A549 (cell line): ENCODE measurements around the gene PPL. TPM values are rescaled to one million over a fixed set of nuclear protein-coding genes. Genes with fewer than 3 reads are reported as not detected.

ENCODE experiments used
- ATAC-seq, 2 experiments: fragments of 200-7000 bp in 1 of 2; fragments of >200 bp in 1 of 2; cut with Nextera tagmentation in 1 of 2; cut with Tn5 transposase in 1 of 2; 3 replicates each; pipeline versions ENCODE4 v1.8.0 to v1.9.1; 2018 to 2020; ENCODE audit warnings: mild to moderate bottlenecking in 1 of 2, moderate library complexity in 1 of 2
- CTCF ChIA-PET: fragments of 300-600 bp; sonication (Branson Sonifier 250); formaldehyde crosslinking; extraction: SDS; loops from one replicate; lab custom pipeline; 2021; ENCODE audit warnings: antibody characterized with exemption, inconsistent platforms; lab: Yijun Ruan, JAX
- POLR2A ChIA-PET: fragments of 350-600 bp; formaldehyde crosslinking; extraction: SDS; loops from one replicate; lab custom pipeline; 2021; ENCODE audit warnings: antibody characterized with exemption, inconsistent platforms; lab: Yijun Ruan, JAX
- DNase-seq, 2 experiments: peaks; one replicate each; pipeline versions ENCODE4 v3.0.0 to v3.0.0-alpha.2; 2011 to 2016; ENCODE audit warnings: low read depth in 1 of 2, low spot score in 1 of 2
- FAIRE-seq: peaks from 2 replicates; lab custom pipeline; 2011; peaks lifted over from hg19 to GRCh38; lab: Jason Lieb, UNC
- H3K27ac ChIP-seq, 2 experiments: fragments of >200 bp; sonication (Bioruptor Twin); formaldehyde crosslinking; 3 replicates each; pipeline ENCODE4 v1.5.1; 2016 to 2017
- H3K4me1 ChIP-seq: fragments of >200 bp; sonication (Bioruptor Twin); formaldehyde crosslinking; 3 replicates; pipeline ENCODE4 v1.6.1; 2016
- H3K4me2 ChIP-seq: fragments of >200 bp; sonication (Bioruptor Twin); formaldehyde crosslinking; 3 replicates; pipeline ENCODE4 v1.6.1; 2016
- H3K4me3 ChIP-seq: fragments of >200 bp; sonication (Bioruptor Twin); formaldehyde crosslinking; 3 replicates; pipeline ENCODE4 v1.5.1; 2016
- H3K9me3 ChIP-seq: fragments of >200 bp; sonication (Bioruptor Twin); formaldehyde crosslinking; 3 replicates; pipeline ENCODE4 v1.6.1; 2016
- CHD2 ChIP-seq: fragments of 150-350 bp; IDR thresholded peaks from 2 replicates; pipeline ENCODE4 v1.6.1; 2014; ENCODE audit warnings: low read length; ENCODE audit not compliant: partially characterized antibody
- CHD4 ChIP-seq: fragments of 200-600 bp; sonication (generic); IDR thresholded peaks from 2 replicates; pipeline ENCODE4 v1.6.1; 2016; ENCODE audit warnings: antibody characterized with exemption, mild to moderate bottlenecking, borderline replicate concordance
- EHF ChIP-seq: fragments of 250-450 bp; sonication (Bioruptor Pico); IDR thresholded peaks from 2 replicates; pipeline ENCODE4 v1.5.0; 2020; ENCODE audit warnings: mild to moderate bottlenecking
- FOSL2 ChIP-seq, 2 experiments: fragments of 450-650 bp in 1 of 2; fragments of >200 bp in 1 of 2; sonication (Bioruptor Twin) in 1 of 2; formaldehyde crosslinking; IDR thresholded peaks; 2 replicates each; pipeline versions ENCODE4 v1.5.0 to v1.6.1; 2016 to 2020; ENCODE audit warnings: mild to moderate bottlenecking in 1 of 2, moderate library complexity in 1 of 2
- FOXS1 ChIP-seq: fragments of 250-450 bp; sonication (Bioruptor Pico); IDR thresholded peaks from 2 replicates; pipeline ENCODE4 v1.5.0; 2020; ENCODE audit warnings: mild to moderate bottlenecking, moderate library complexity
- HDAC2 ChIP-seq: fragments of 200-600 bp; sonication (generic); IDR thresholded peaks from 2 replicates; pipeline ENCODE4 v1.6.1; 2016
- HEYL ChIP-seq: fragments of 250-450 bp; sonication (Bioruptor Pico); IDR thresholded peaks from 2 replicates; pipeline ENCODE4 v1.8.0; 2021; ENCODE audit warnings: mild to moderate bottlenecking, moderate library complexity
- HOXB13 ChIP-seq: fragments of 250-450 bp; sonication (Bioruptor Pico); IDR thresholded peaks from 2 replicates; pipeline ENCODE4 v1.5.0; 2020; ENCODE audit warnings: low read depth, mild to moderate bottlenecking, moderate library complexity
- JUN ChIP-seq, 2 experiments: fragments of >200 bp; sonication (Bioruptor Twin); formaldehyde crosslinking; IDR thresholded peaks; 2 replicates in 1 of 2; 3 replicates in 1 of 2; pipeline ENCODE4 v1.6.1; 2016 to 2017
- JUNB ChIP-seq: fragments of >200 bp; sonication (Bioruptor Twin); formaldehyde crosslinking; IDR thresholded peaks from 2 replicates; pipeline ENCODE4 v1.6.1; 2016
- KDM1A ChIP-seq: fragments of 200-600 bp; sonication (generic); IDR thresholded peaks from 2 replicates; pipeline ENCODE4 v1.6.1; 2016; ENCODE audit warnings: low read depth, mild to moderate bottlenecking
- NFE2L2 ChIP-seq: fragments of 150-350 bp; conservative IDR thresholded peaks from 2 replicates; pipeline ENCODE4 v1.6.1; 2014; ENCODE audit warnings: low read length
- NPAS2 ChIP-seq: fragments of 250-450 bp; sonication (Bioruptor Pico); IDR thresholded peaks from 2 replicates; pipeline ENCODE4 v1.8.0; 2022; ENCODE audit warnings: mild to moderate bottlenecking, moderate library complexity, borderline replicate concordance
- POLR2AphosphoS2 ChIP-seq: conservative IDR thresholded peaks from 2 replicates; pipeline ENCODE4 v1.6.1; 2012; ENCODE audit warnings: low read length, improper control_type of control experiment, inconsistent platforms
- RAD21 ChIP-seq, 2 experiments: fragments of >200 bp in 1 of 2; sonication (Bioruptor Twin) in 1 of 2; formaldehyde crosslinking in 1 of 2; IDR thresholded peaks in 1 of 2; conservative IDR thresholded peaks in 1 of 2; 2 replicates in 1 of 2; 3 replicates in 1 of 2; pipeline ENCODE4 v1.6.1; 2012 to 2018; ENCODE audit warnings: inconsistent platforms in 1 of 2
- RARB ChIP-seq: fragments of 250-450 bp; sonication (Bioruptor Pico); IDR thresholded peaks from 2 replicates; pipeline ENCODE4 v1.8.0; 2021; ENCODE audit warnings: mild to moderate bottlenecking, moderate library complexity
- RNF2 ChIP-seq: fragments of 200-600 bp; sonication (generic); IDR thresholded peaks from 2 replicates; pipeline ENCODE4 v1.6.1; 2016; ENCODE audit warnings: low read depth, mild to moderate bottlenecking, antibody characterized with exemption, moderate library complexity, borderline replicate concordance
- SREBF2 ChIP-seq: fragments of 450-650 bp; IDR thresholded peaks from 2 replicates; pipeline ENCODE4 v1.6.1; 2014; ENCODE audit warnings: mild to moderate bottlenecking, moderate library complexity
- ZFP36 ChIP-seq: fragments of 450-650 bp; IDR thresholded peaks from 2 replicates; pipeline ENCODE4 v1.6.1; 2014; ENCODE audit warnings: borderline replicate concordance; ENCODE audit not compliant: partially characterized antibody
- ZNF302 ChIP-seq: fragments of 250-450 bp; sonication (Bioruptor Pico); IDR thresholded peaks from 2 replicates; pipeline ENCODE4 v1.9.0; 2021; ENCODE audit warnings: inconsistent platforms, mild to moderate bottlenecking, moderate library complexity
- WGBS: methylation state at CpG from one replicate; pipeline ENCODE4 v1.1.6; 2017; ENCODE audit errors: missing lambda C conversion rate; 5-methylcytosine and 5-hydroxymethylcytosine counted together
- polyA plus RNA-seq, 4 experiments: library from polyadenylated mRNA; depleted of rRNA in 3 of 4; stranded (reverse); fragments of >200 nt; fragmentation: RNase III in 1 of 4; extraction: RNeasy Plus Mini Kit Qiagen cat#74134 plus additional on column Dnase treatment in 1 of 4; gene quantifications; 2 replicates in 3 of 4; 3 replicates in 1 of 4; pipeline ENCODE4 v1.2.3, GENCODE V29; 2011 to 2017
- TF ChIP-seq, protein P1 (sequence below): IDR thresholded peaks from 2 replicates; pipeline ENCODE4 v1.6.1; 2012

PPL gene
- polyA plus RNA-seq, 2 of the 4 experiments (the other 2 are of a cell fraction), result 1.8 to 2.6 TPM

GRCh38 chr16:4873091-4873490, 63.9 kb downstream of the PPL start:
- Histone ChIP-seq H3K4me3 (no peak overlapping the region), H3K9me3 (no peaks in the 10 kb centered on the region), H3K4me2 (no peak overlapping the region), H3K4me1 (peaks cover 2% of the 10 kb centered on the region), H3K27ac (no peak overlapping the region)
- 69% methylated on average over 3 of the region's 3 CpGs for WGBS
- POLR2A ChIA-PET, result no interaction called here
- TF ChIP-seq RAD21 (conservative IDR thresholded peaks at IDR 0.05 in 1 of 2, IDR thresholded peaks at IDR 0.05 in 1 of 2) (no peak), JUNB (no peak), FOSL2 (IDR thresholded peaks at IDR 0.05) (no peak), FOSL2 (CRISPR knock-in tag; IDR thresholded peaks at IDR 0.05) (no peak), NPAS2 (no peak), SREBF2 (no peak), CHD4 (no peak), HEYL (CRISPR knock-in tag) (no peak), ZNF302 (CRISPR knock-in tag) (no peak), ZFP36 (no peak), POLR2AphosphoS2 (no peak), RNF2 (no peak), CHD2 (no peak), FOXS1 (CRISPR knock-in tag) (no peak), NFE2L2 (no peak), RARB (CRISPR knock-in tag) (no peak), HOXB13 (CRISPR knock-in tag) (no peak), JUN (IDR thresholded peaks at IDR 0.05) (no peak), EHF (CRISPR knock-in tag) (no peak)
- TF ChIP-seq, protein P1, sequence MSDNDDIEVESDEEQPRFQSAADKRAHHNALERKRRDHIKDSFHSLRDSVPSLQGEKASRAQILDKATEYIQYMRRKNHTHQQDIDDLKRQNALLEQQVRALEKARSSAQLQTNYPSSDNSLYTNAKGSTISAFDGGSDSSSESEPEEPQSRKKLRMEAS, result no peak
- CTCF ChIA-PET, result interaction anchor here (0.8 to 2.6 kb wide), 5 partner anchors 8 to 83 kb away, joined by 3 to 10 read pairs (median 4); no protein-coding TSS in a partner anchor
- DNase-seq, result no peak
- no peak for FAIRE-seq
- ATAC-seq, result no peak

- POLR2A ChIA-PET, result interaction anchor here (0.7 kb wide), 1 partner anchor 247 kb away, joined by 14 read pairs; the partner anchor contains the start of gene MGRN1
- TF ChIP-seq HDAC2, result no peak
- TF ChIP-seq, all 56 proteins: peak for 0
- FAIRE-seq (no peak), ATAC-seq (no peak), DNase-seq (no peak)
- Histone ChIP-seq H3K4me1 (peaks cover 9% of the 10 kb centered on the region), H3K4me3 (no peak overlapping the region), H3K27ac (no peak overlapping the region), H3K4me2 (no peak overlapping the region), H3K9me3 (no peaks in the 10 kb centered on the region)
- WGBS, result 93% methylated on average over 4 of the region's 4 CpGs
- CTCF ChIA-PET, result interaction anchor here (0.7 to 1.0 kb wide), 2 partner anchors 18 to 22 kb away, joined by 3 read pairs; no protein-coding TSS in a partner anchor
These were observed 65.9 kb downstream of the PPL start for GRCh38 chr16:4871071-4871470.

- TF ChIP-seq KDM1A (no peak), ZFP36 (no peak)
- 95% methylated on average over 21 of the region's 21 CpGs for WGBS
- CTCF ChIA-PET, result interaction anchor here (0.7 to 1.0 kb wide), 3 partner anchors 19 to 103 kb away, joined by 3 to 5 read pairs (median 3); partner anchors contain the start of gene ZNF500
- H3K4me3 ChIP-seq, result no peak overlapping the region
- FAIRE-seq, result no peak
- no peak for DNase-seq
- POLR2A ChIA-PET, result no interaction called here
- H3K27ac ChIP-seq, result no peak overlapping the region
- H3K4me1 ChIP-seq, result peaks cover 9% of the 10 kb centered on the region
- H3K4me2 ChIP-seq, result no peak overlapping the region
- no peak for ATAC-seq
- H3K9me3 ChIP-seq, result no peaks in the 10 kb centered on the region
These were observed 66.7 kb downstream of the PPL start for GRCh38 chr16:4870138-4870671.
